Islet of Langerhans (tissue), 1 donor: ENCODE data around the gene HNRNPUL1.
"Not testable (repeated sequence)": the region's sequence is repeated elsewhere in the genome, so short reads cannot be mapped to it uniquely, and the experiment has no call there.

Source experiments
- FAIRE-seq: peaks from one replicate; lab custom pipeline; 2011; peaks lifted over from hg19 to GRCh38; lab: Jason Lieb, UNC

Gene HNRNPUL1

GRCh38 chr19:41325947-41326706 is 62.0 kb downstream of the HNRNPUL1 start:
- no peak for FAIRE-seq

- FAIRE-seq: no peak
Measured at GRCh38 chr19:41327076-41327575, 63.0 kb downstream of the HNRNPUL1 start.

DNA sequence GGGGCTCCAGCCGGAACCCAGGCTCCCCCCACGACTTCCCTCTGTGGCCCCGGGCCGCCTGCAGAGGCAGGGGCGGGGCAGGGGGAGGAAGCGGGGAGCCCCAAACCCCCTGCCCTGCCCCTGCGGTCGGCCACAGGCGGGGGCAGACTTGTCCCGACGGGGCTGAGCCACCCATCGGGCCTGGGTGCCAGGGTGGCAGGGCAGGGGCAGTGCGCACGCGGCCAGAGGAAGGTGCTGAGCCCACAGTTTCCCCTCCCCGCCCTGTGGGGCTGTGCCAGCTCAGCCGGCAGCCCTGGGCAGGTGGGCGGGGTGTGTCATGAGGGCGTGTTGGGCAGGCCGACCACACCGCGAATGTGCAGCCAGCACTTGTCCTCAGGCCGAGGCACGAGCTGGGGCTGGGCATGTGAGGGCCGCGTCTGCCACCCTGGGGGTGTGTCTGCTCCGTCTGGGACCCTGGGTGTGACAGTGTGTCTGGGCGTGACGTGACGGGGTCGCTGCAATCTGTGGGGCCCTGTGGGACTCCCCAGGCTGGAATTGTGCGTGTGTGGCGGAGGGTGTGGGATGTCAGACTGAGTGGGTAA is 63.5 kb downstream of the HNRNPUL1 start:
- FAIRE-seq: no peak

- FAIRE-seq: no peak
Measured at GRCh38 chr19:41328157-41328841, 64.1 kb downstream of the HNRNPUL1 start.

DNA sequence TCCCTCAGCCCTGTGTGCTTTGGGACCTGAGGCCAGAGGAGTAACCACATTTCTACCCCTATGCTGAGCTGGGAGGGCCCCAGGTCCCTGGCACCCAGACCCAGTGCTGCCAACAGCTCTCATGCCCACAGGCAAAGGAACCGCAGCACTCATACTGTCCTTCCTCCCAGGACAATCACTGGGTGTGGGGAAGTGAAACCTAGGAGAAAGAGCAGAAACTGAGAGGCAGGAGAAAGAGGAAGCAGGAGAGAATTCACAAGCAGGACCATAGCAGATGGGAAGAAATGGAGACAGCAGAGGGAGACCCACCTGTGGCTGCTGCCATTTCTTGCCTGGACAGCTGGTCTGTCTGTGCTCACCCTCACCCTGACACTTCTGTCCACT is 64.7 kb downstream of the HNRNPUL1 start:
- no peak for FAIRE-seq

DNA sequence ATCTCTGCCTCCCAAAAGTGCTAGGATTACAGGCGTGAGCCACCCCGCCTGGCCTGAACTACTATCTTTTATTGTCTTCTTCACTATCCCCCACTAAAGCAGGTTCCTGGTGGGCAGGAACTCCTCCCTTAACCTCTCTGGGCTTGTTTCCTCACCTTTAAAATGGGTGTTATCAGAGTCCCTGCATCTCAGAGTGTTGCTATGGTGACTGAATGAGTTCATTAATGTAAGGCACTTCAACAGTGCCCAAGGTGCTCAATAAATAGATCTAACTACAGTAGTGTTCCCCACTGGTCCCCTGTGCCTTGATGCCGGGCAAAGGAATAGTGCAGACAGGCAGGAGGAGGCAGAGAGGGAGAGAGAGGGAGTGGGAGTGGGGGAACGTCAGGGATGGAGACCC is 66.3 kb downstream of the HNRNPUL1 start:
- no peak for FAIRE-seq

- no peak for FAIRE-seq
Measured at GRCh38 chr19:41330946-41331678, 66.9 kb downstream of the HNRNPUL1 start.

- no peak for FAIRE-seq
Measured at GRCh38 chr19:41332000-41332399, 67.8 kb downstream of the HNRNPUL1 start.

DNA sequence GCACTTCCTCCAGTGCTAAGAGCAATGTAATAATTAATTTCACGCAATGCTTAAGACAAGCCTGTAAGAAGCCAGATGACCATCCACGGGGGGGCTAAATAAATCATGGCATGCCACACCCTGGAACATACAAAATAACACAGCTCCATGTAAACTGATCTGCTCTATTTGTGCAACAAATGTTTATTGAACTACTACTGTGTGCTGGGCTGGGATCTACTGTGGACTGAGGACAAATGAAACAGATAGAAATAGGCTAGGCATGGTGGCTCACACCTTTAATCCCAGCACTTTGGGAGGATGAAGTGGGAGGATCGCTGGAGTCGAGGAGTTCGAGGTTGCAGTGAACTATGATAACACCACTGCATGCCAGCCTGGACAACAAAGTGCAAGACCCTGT is 68.3 kb downstream of the HNRNPUL1 start:
- no peak for FAIRE-seq

GRCh38 chr19:41334793-41335192 is 70.6 kb downstream of the HNRNPUL1 start:
- no peak for FAIRE-seq

- no peak for FAIRE-seq
Measured at GRCh38 chr19:41335467-41335866, 71.3 kb downstream of the HNRNPUL1 start.

- no peak for FAIRE-seq
Measured at GRCh38 chr19:41339936-41340335, 75.8 kb downstream of the HNRNPUL1 start.

DNA sequence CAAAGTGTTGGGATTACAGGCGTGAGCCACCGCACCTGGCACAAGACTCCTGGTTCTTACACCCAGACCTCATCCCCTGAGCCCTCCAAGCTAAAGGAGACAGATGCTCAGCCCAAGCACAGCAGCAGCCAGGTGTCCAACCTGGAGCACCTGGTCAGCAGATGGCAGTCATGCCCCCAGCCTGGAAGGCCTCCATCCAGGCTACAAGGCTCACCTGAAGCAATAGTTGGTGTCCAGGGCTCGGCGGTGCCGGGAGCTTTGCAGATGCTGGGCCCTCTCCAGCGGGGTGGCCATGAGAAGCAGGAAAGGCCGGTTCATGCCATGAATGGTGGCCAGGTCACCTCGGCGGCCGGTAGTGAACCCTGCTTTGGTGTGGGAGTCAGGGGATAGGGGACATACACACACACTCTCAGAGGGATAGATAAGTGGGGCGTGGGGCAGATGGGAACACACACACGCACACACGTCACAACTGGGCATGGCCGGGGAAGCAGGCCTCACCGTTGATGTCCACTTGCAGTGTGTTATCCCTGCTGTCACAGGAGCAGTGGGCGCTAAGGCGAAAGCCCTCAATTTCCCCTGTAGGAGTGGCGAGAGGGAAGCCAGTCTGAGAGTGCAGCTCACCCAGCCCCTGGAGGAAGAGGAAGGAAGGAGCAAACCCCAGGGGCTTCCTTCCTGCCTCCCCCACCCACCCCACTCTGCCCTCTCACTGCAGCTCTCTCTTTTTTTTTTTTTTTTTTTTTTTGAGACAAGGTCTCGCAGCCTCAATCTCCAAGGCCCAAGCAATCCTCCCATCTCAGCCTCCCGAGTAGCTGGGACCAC is 77.7 kb downstream of the HNRNPUL1 start:
- FAIRE-seq: no peak

DNA sequence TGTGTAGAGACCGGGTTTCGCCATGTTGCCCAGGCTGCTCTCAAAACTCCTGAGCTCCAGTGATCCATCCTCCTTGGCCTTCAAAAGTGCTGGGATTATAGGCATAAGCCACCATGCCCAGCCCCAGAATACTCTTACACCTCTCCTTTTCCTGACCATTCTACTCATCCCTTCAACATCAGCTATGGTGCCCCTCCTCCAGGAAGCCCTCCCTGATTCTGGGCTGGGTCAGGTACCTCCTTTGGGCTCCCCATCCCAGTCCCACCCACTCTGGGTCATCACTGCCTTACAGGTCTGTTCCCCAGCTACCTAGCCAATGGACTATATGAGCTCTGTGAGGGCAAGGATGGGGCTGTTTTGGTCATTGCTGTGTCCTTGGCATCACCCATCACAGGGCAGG is 80.0 kb downstream of the HNRNPUL1 start:
- FAIRE-seq: no peak

DNA sequence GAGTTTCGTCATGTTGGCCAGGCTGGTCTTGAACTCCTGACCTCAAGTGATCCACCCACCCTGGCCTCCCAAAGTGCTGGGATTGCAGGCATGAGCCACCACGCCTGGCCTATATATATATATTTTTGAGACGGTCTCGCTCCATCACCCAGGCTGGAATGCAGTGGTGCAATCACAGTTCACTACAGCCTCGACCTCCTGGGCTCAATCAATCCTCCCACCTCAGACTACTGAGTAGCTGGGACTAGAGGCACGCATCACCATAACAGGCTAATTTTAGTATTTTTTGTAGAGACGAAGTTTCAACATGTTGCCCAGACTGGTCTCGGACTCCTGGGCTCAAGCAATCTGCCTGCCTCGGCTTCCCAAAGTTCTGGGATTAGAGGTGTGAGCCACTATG is 82.7 kb downstream of the HNRNPUL1 start:
- not testable (repeated sequence) for FAIRE-seq

DNA sequence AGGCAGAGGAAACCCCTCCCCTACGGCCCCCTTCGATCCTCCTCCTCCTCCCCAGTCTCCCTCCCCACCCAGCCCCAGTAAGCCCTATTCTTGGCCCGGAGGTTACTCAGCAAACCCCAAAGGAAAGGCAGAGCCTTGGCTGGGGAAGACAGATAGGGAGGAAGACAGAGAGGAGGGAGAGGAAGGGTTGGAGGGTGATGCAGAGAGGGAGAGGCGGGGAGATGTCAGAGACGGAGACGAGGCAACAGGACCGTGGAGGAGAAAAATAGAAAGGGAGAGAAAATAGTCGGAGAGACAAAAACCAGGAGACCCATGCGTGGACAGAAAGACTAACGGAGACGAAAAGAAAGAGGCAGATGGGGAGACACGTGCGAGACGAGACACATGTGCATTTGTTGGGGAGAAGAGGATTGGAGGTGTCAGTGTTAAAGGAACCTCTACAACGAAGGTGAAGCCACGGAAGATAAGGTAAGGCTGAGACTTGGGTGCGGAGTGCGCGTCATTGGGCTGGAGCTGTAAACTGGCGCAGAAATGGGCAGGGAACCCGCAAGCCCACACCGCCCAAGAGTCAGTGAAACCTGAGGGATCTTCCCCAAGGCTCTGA is 86.7 kb downstream of the HNRNPUL1 start:
- FAIRE-seq: no peak

- no peak for FAIRE-seq
Measured at GRCh38 chr19:41351339-41352245, 87.4 kb downstream of the HNRNPUL1 start.

GRCh38 chr19:41352279-41352608 is 88.1 kb downstream of the HNRNPUL1 start:
- FAIRE-seq: no peak

- FAIRE-seq: no peak
Measured at GRCh38 chr19:41352609-41353465, 88.7 kb downstream of the HNRNPUL1 start.
